ENCODE measurements around the gene KDM4C. TPM values are rescaled to one million over a fixed set of nuclear protein-coding genes. Genes with fewer than 3 reads are reported as not detected.

KDM4C gene
- total RNA-seq, 4 donors from 2014 or later: 52.1 to 83.6 (median 65.5) TPM

GRCh38 chr9:6819112-6819511 lies 61.3 kb downstream of the KDM4C start:
- Histone ChIP-seq H3K36me3 (peaks cover 0 to 6% of the 10 kb centered on the region in 2 donors), H3K27me3 (no peaks in the 10 kb centered on the region), H3K4me3 (replicated peaks in 1 of 3) (no peak overlapping the region), H3K4me1 (peaks cover 5 to 6% of the 10 kb centered on the region in 2 donors), H3K27ac (no peak overlapping the region), H3K9me3 (no peaks in the 10 kb centered on the region)
- TF ChIP-seq CTCF (IDR thresholded peaks at IDR 0.05) (no peak), POLR2A (IDR thresholded peaks at IDR 0.05) (no peak)
- 95 to 97% methylated on average over 2 of the region's 2 CpGs for WGBS, 2 donors
- DNase-seq: no peak
- intact Hi-C loops (cut with DNase I): no loop called here

GRCh38 chr9:6819529-6819928 lies 61.8 kb downstream of the KDM4C start:
- no peak for DNase-seq
- peaks cover 0 to 6% of the 10 kb centered on the region in 2 donors for H3K36me3 ChIP-seq
- TF ChIP-seq POLR2A (IDR thresholded peaks at IDR 0.05) (no peak), CTCF (IDR thresholded peaks at IDR 0.05) (no peak)
- no peaks in the 10 kb centered on the region for H3K27me3 ChIP-seq
- H3K9me3 ChIP-seq: no peaks in the 10 kb centered on the region
- H3K4me3 ChIP-seq (replicated peaks in 1 of 3): no peak overlapping the region
- WGBS, 2 donors: 91 to 95% methylated on average over 3 of the region's 3 CpGs
- peaks cover 5 to 6% of the 10 kb centered on the region in 2 donors for H3K4me1 ChIP-seq
- intact Hi-C loops (cut with DNase I): no loop called here
- no peak overlapping the region for H3K27ac ChIP-seq

GRCh38 chr9:6822696-6823095 lies 64.9 kb downstream of the KDM4C start:
- Histone ChIP-seq H3K36me3 (peaks cover 0 to 6% of the 10 kb centered on the region in 2 donors), H3K27me3 (no peaks in the 10 kb centered on the region)
- WGBS, 2 donors: 74 to 76% methylated on average over 3 of the region's 3 CpGs

GRCh38 chr9:6827439-6828145 lies 69.8 kb downstream of the KDM4C start:
- no peak for DNase-seq
- Histone ChIP-seq H3K4me1 (no peaks in the 10 kb centered on the region), H3K36me3 (peaks cover 0 to 6% of the 10 kb centered on the region in 2 donors), H3K27ac (no peak overlapping the region), H3K9me3 (no peaks in the 10 kb centered on the region), H3K27me3 (no peaks in the 10 kb centered on the region), H3K4me3 (replicated peaks in 1 of 3) (no peak overlapping the region)
- TF ChIP-seq CTCF (IDR thresholded peaks at IDR 0.05) (peak in 5 of 6 experiments; percentile 11 to 46 (median 43)), POLR2A (IDR thresholded peaks at IDR 0.05) (no peak)
- 50 to 51% methylated on average over 4 of the region's 4 CpGs for WGBS, 2 donors
- intact Hi-C loops (cut with DNase I): no loop called here

More at GRCh38 chr9:6822696-6823095, 64.9 kb downstream of the KDM4C start:
- H3K27ac ChIP-seq: no peak overlapping the region
- peaks cover 5 to 6% of the 10 kb centered on the region in 2 donors for H3K4me1 ChIP-seq
- no peak overlapping the region for H3K4me3 ChIP-seq (replicated peaks in 1 of 3)
- TF ChIP-seq POLR2A (IDR thresholded peaks at IDR 0.05): no peak
- no peak for TF ChIP-seq CTCF (IDR thresholded peaks at IDR 0.05)
- no peak for DNase-seq
- intact Hi-C loops (cut with DNase I): no loop called here
- no peaks in the 10 kb centered on the region for H3K9me3 ChIP-seq

- TF ChIP-seq CTCF (IDR thresholded peaks at IDR 0.05): no peak
- no peak for TF ChIP-seq POLR2A (IDR thresholded peaks at IDR 0.05)
- no peaks in the 10 kb centered on the region for H3K4me1 ChIP-seq
- no peak overlapping the region for H3K27ac ChIP-seq
- no peaks in the 10 kb centered on the region for H3K9me3 ChIP-seq
- H3K27me3 ChIP-seq: no peaks in the 10 kb centered on the region
- 95 to 100% methylated on average over 2 of the region's 2 CpGs for WGBS, 2 donors
- DNase-seq: no peak
- no peak overlapping the region for H3K4me3 ChIP-seq (replicated peaks in 1 of 3)
- no peaks in the 10 kb centered on the region for H3K36me3 ChIP-seq
- intact Hi-C loops (cut with DNase I): no loop called here
Observed at GRCh38 chr9:6829027-6829426, 71.3 kb downstream of the KDM4C start.

Measured in thyroid gland (tissue), 4 donors.